GM12891 (cell line): ENCODE measurements around the gene CAMK2G.

Experiments used
- PAX5 ChIP-seq: IDR thresholded peaks from 2 replicates; pipeline ENCODE4 v1.6.1; 2011; ENCODE audit warnings: low read length, moderate library complexity, mild to moderate bottlenecking; ENCODE audit not compliant: insufficient read depth, severe bottlenecking
- POLR2A ChIP-seq: IDR thresholded peaks from 2 replicates; pipeline ENCODE4 v1.6.1; 2011; ENCODE audit warnings: low read depth, low read length, control low read depth
- POLR2AphosphoS5 ChIP-seq: IDR thresholded peaks from 2 replicates; pipeline ENCODE4 v1.6.1; 2011; ENCODE audit warnings: low read depth, low read length, control low read depth
- SPI1 ChIP-seq: IDR thresholded peaks from 2 replicates; pipeline ENCODE4 v1.6.1; 2011; ENCODE audit warnings: low read depth, low read length, control low read depth

- no peak for TF ChIP-seq POLR2A
- TF ChIP-seq SPI1: no peak
- no peak for TF ChIP-seq POLR2AphosphoS5
- no peak for TF ChIP-seq PAX5
These were observed 91.6 kb downstream of the CAMK2G start for GRCh38 chr10:73782749-73783085.
